ENCODE data around the gene GLI1.
"Not testable (repeated sequence)": the region's sequence is repeated elsewhere in the genome, so short reads cannot be mapped to it uniquely, and the experiment has no call there.

GLI1 gene

GRCh38 chr12:57496822-57497221 lies 37.2 kb downstream of the GLI1 start:
- no peak for DNase-seq

GRCh38 chr12:57497223-57498131 lies 37.9 kb downstream of the GLI1 start:
- no peak for DNase-seq

- DNase-seq, result no peak
Observed at GRCh38 chr12:57498132-57498502, 38.5 kb downstream of the GLI1 start.

GRCh38 chr12:57498571-57498970 lies 39.0 kb downstream of the GLI1 start:
- no peak for DNase-seq

GRCh38 chr12:57500213-57500612 lies 40.6 kb downstream of the GLI1 start:
- DNase-seq, result no peak

- DNase-seq, result not testable (repeated sequence)
Observed at GRCh38 chr12:57502311-57502969, 42.9 kb downstream of the GLI1 start.

- not testable (repeated sequence) for DNase-seq
Observed at GRCh38 chr12:57506541-57506940, 47.0 kb downstream of the GLI1 start.

GRCh38 chr12:57507796-57508195 lies 48.2 kb downstream of the GLI1 start:
- not testable (repeated sequence) for DNase-seq

- no peak for DNase-seq
Observed at GRCh38 chr12:57511161-57511560, 51.6 kb downstream of the GLI1 start.

- no peak for DNase-seq
Observed at GRCh38 chr12:57511588-57512325, 52.2 kb downstream of the GLI1 start.

GRCh38 chr12:57512665-57513064 lies 53.1 kb downstream of the GLI1 start:
- no peak for DNase-seq

GRCh38 chr12:57513266-57513665 lies 53.7 kb downstream of the GLI1 start:
- no peak for DNase-seq

- DNase-seq, result not testable (repeated sequence)
Observed at GRCh38 chr12:57513677-57514076, 54.1 kb downstream of the GLI1 start.

GRCh38 chr12:57514246-57514645 lies 54.7 kb downstream of the GLI1 start:
- not testable (repeated sequence) for DNase-seq

- DNase-seq, result peak in 1 of 51 donors; percentile 19
Observed at GRCh38 chr12:57514720-57515407, 55.3 kb downstream of the GLI1 start.

GRCh38 chr12:57515408-57515933 lies 55.9 kb downstream of the GLI1 start:
- DNase-seq, result no peak

GRCh38 chr12:57515934-57516541 lies 56.5 kb downstream of the GLI1 start:
- DNase-seq, result no peak

- DNase-seq, result no peak
Observed at GRCh38 chr12:57516617-57517153, 57.1 kb downstream of the GLI1 start.

- DNase-seq, result no peak
Observed at GRCh38 chr12:57517187-57517586, 57.6 kb downstream of the GLI1 start.

GRCh38 chr12:57517718-57518117 lies 58.1 kb downstream of the GLI1 start:
- DNase-seq, result not testable (repeated sequence)
